Mesenchymal stem cell (in vitro differentiated cells and primary cell): Measurements from ENCODE around the gene KLHDC10.

ENCODE experiments used
- DNase-seq: peaks from one replicate; pipeline ENCODE4 v3.0.0-alpha.2; 2013
- H2AFZ ChIP-seq: one replicate; pipeline ENCODE4 v1.6.1; 2013; ENCODE audit warnings: low read depth, mild to moderate bottlenecking, control low read depth, inconsistent platforms, low read length, moderate library complexity
- H2AK5ac ChIP-seq: 2 replicates; pipeline ENCODE4 v1.6.1; 2013; ENCODE audit warnings: low read length, moderate library complexity, mild to moderate bottlenecking, inconsistent platforms; ENCODE audit not compliant: severe bottlenecking
- H2BK120ac ChIP-seq: one replicate; pipeline ENCODE4 v1.6.1; 2013; ENCODE audit warnings: low read depth, mild to moderate bottlenecking, inconsistent platforms, low read length, moderate library complexity
- H2BK12ac ChIP-seq, 2 experiments: one replicate each; pipeline ENCODE4 v1.6.1; 2013; ENCODE audit warnings: inconsistent platforms in 2 of 2, low read length in 2 of 2, mild to moderate bottlenecking in 2 of 2, moderate library complexity in 2 of 2, control low read depth in 1 of 2
- H2BK15ac ChIP-seq: one replicate; pipeline ENCODE4 v1.6.1; 2013; ENCODE audit warnings: mild to moderate bottlenecking, low read depth, inconsistent platforms; ENCODE audit not compliant: poor library complexity, severe bottlenecking
- H2BK5ac ChIP-seq: 2 replicates; pipeline ENCODE4 v1.6.1; 2013; ENCODE audit warnings: low read depth, mild to moderate bottlenecking, low read length, control low read depth, inconsistent platforms; ENCODE audit not compliant: poor library complexity, severe bottlenecking
- H3K14ac ChIP-seq, 2 experiments: one replicate each; pipeline ENCODE4 v1.6.1; 2013; ENCODE audit warnings: inconsistent platforms in 2 of 2, low read length in 2 of 2, control low read depth in 1 of 2, mild to moderate bottlenecking in 1 of 2, moderate library complexity in 1 of 2
- H3K18ac ChIP-seq, 2 experiments: one replicate each; pipeline ENCODE4 v1.6.1; 2013; ENCODE audit warnings: inconsistent platforms in 2 of 2, low read length in 2 of 2, control low read depth in 1 of 2, low read depth in 1 of 2, mild to moderate bottlenecking in 1 of 2
- H3K23ac ChIP-seq, 2 experiments: one replicate each; pipeline ENCODE4 v1.6.1; 2013; ENCODE audit warnings: inconsistent platforms in 2 of 2, low read length in 2 of 2, mild to moderate bottlenecking in 2 of 2, moderate library complexity in 2 of 2, control low read depth in 1 of 2
- H3K27ac ChIP-seq: 2 replicates; pipeline ENCODE4 v1.5.1; 2013; ENCODE audit warnings: mild to moderate bottlenecking, moderate library complexity, low read length, control low read depth, inconsistent platforms; ENCODE audit not compliant: poor library complexity, severe bottlenecking
- H3K27me3 ChIP-seq, 2 experiments: 2 replicates each; pipeline versions ENCODE4 v1.6.1 to v1.7.0; 2013; ENCODE audit warnings: low read length in 2 of 2, mild to moderate bottlenecking in 2 of 2, moderate library complexity in 2 of 2, control low read depth in 1 of 2, inconsistent platforms in 1 of 2; ENCODE audit not compliant: control insufficient read depth in 1 of 2, insufficient read depth in 1 of 2
- H3K36me3 ChIP-seq, 2 experiments: 2 replicates each; pipeline versions ENCODE4 v1.6.1 to v1.7.0; 2013; ENCODE audit warnings: low read length in 2 of 2, control low read depth in 1 of 2, inconsistent platforms in 1 of 2, low read depth in 1 of 2, mild to moderate bottlenecking in 1 of 2; ENCODE audit not compliant: insufficient read depth in 2 of 2, control insufficient read depth in 1 of 2
- H3K4ac ChIP-seq, 2 experiments: one replicate each; pipeline ENCODE4 v1.6.1; 2013; ENCODE audit warnings: inconsistent platforms in 2 of 2, low read length in 2 of 2, mild to moderate bottlenecking in 2 of 2, moderate library complexity in 2 of 2, control low read depth in 1 of 2, low read depth in 1 of 2
- H3K4me1 ChIP-seq: 2 replicates; pipeline ENCODE4 v1.6.1; 2013; ENCODE audit warnings: low read depth, low read length, control low read depth; ENCODE audit not compliant: control insufficient read depth, insufficient read depth
- H3K4me2 ChIP-seq: 2 replicates; pipeline ENCODE4 v1.6.1; 2013; ENCODE audit warnings: low read length, mild to moderate bottlenecking, inconsistent platforms; ENCODE audit not compliant: poor library complexity, severe bottlenecking
- H3K4me3 ChIP-seq, 2 experiments: 2 replicates each; pipeline versions ENCODE4 v1.5.1 to v1.7.0; 2013; ENCODE audit warnings: low read length in 2 of 2, mild to moderate bottlenecking in 2 of 2, control low read depth in 1 of 2, low read depth in 1 of 2; ENCODE audit not compliant: insufficient read depth in 1 of 2
- H3K79me1 ChIP-seq: replicated peaks from 2 replicates; pipeline ENCODE4 v1.6.1; 2013; ENCODE audit warnings: mild to moderate bottlenecking, control low read depth, low read length, inconsistent platforms; ENCODE audit not compliant: poor library complexity, severe bottlenecking
- H3K9ac ChIP-seq: 2 replicates; pipeline ENCODE4 v1.7.0; 2013; ENCODE audit warnings: mild to moderate bottlenecking, low read length, moderate library complexity
- H3K9me3 ChIP-seq: 2 replicates; pipeline ENCODE4 v1.7.0; 2013; ENCODE audit warnings: mild to moderate bottlenecking, low read length; ENCODE audit not compliant: control insufficient read depth
- H4K8ac ChIP-seq: one replicate; pipeline ENCODE4 v1.6.1; 2013; ENCODE audit warnings: inconsistent platforms, mild to moderate bottlenecking, low read length, moderate library complexity
- H4K91ac ChIP-seq: one replicate; pipeline ENCODE4 v1.6.1; 2013; ENCODE audit warnings: mild to moderate bottlenecking, low read length, inconsistent platforms
- WGBS: methylation state at CpG from one replicate; pipeline ENCODE4 v1.1.7; 2013; ENCODE audit warnings: mixed read lengths; 5-methylcytosine and 5-hydroxymethylcytosine counted together

Gene KLHDC10

DNA sequence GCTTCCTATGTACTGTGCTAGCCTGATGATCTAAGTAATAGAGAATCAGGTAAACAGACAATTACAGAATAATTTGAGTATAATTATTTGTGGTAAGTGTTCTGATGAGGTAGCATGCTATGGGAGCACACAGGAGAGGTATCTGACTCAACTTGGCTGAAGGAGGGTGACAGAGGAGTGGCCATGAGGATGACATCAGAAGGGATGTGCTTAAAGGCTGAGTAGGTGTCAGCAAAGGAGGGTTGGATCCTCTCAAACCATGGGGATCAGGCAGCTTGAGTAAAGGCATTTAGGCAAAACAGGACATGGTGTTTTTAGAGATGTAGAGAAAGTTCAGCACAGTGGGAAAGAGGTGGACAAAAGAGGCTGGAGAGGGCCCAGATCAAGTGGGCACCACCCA, 29.0 kb downstream of the KLHDC10 start:
- Histone ChIP-seq H4K8ac (no peak overlapping the region), H3K23ac (no peak overlapping the region), H2BK15ac (no peak overlapping the region), H3K4me2 (no peak overlapping the region), H3K36me3 (no peaks in the 10 kb centered on the region), H3K9ac (no peak overlapping the region), H3K27ac (no peak overlapping the region), H3K4me3 (no peak overlapping the region), H3K4me1 (no peaks in the 10 kb centered on the region), H3K14ac (no peak overlapping the region), H2BK5ac (no peak overlapping the region), H2AK5ac (no peak overlapping the region), H3K4ac (no peak overlapping the region), H3K18ac (no peak overlapping the region), H3K27me3 (no peaks in the 10 kb centered on the region), H3K79me1 (peaks cover 14% of the 10 kb centered on the region), H2BK12ac (no peak overlapping the region), H2BK120ac (no peak overlapping the region), H2AFZ (no peak overlapping the region), H4K91ac (no peak overlapping the region), H3K9me3 (no peaks in the 10 kb centered on the region)
- DNase-seq, result no peak

- WGBS, result 90% methylated on average over 2 of the region's 6 CpGs
- H4K91ac ChIP-seq, result no peak overlapping the region
Observed at GRCh38 chr7:130102588-130102987, 32.3 kb downstream of the KLHDC10 start.

GRCh38 chr7:130107949-130108674, 37.8 kb downstream of the KLHDC10 start:
- H3K4ac ChIP-seq, result no peak overlapping the region
- H2BK120ac ChIP-seq, result no peak overlapping the region
- H2BK12ac ChIP-seq, result no peak overlapping the region
- H3K4me3 ChIP-seq, result no peak overlapping the region
- H3K23ac ChIP-seq, result no peak overlapping the region
- H2BK5ac ChIP-seq, result no peak overlapping the region
- no peak overlapping the region for H2BK15ac ChIP-seq
- H2AK5ac ChIP-seq, result no peak overlapping the region
- no peak overlapping the region for H2AFZ ChIP-seq
- peaks cover 2 to 3% of the 10 kb centered on the region in 2 experiments for H3K36me3 ChIP-seq
- H3K4me2 ChIP-seq, result no peak overlapping the region
- no peak overlapping the region for H3K9ac ChIP-seq
- H3K9me3 ChIP-seq, result no peaks in the 10 kb centered on the region
- peaks cover 25% of the 10 kb centered on the region for H3K79me1 ChIP-seq
- no peak overlapping the region for H3K14ac ChIP-seq
- 98% methylated on average over 17 of the region's 31 CpGs for WGBS
- no peaks in the 10 kb centered on the region for H3K4me1 ChIP-seq
- H3K27ac ChIP-seq, result no peak overlapping the region
- no peaks in the 10 kb centered on the region for H3K27me3 ChIP-seq
- no peak overlapping the region for H3K18ac ChIP-seq
- H4K91ac ChIP-seq, result no peak overlapping the region
- DNase-seq, result no peak
- H4K8ac ChIP-seq, result no peak overlapping the region

More at GRCh38 chr7:130102588-130102987, 32.3 kb downstream of the KLHDC10 start:
- no peak overlapping the region for H2BK12ac ChIP-seq
- H3K4me3 ChIP-seq, result no peak overlapping the region
- no peak overlapping the region for H2BK120ac ChIP-seq
- peaks cover 21% of the 10 kb centered on the region for H3K79me1 ChIP-seq
- H3K27ac ChIP-seq, result no peak overlapping the region
- no peaks in the 10 kb centered on the region for H3K27me3 ChIP-seq
- H3K4me2 ChIP-seq, result no peak overlapping the region
- no peak overlapping the region for H3K9ac ChIP-seq
- no peak overlapping the region for H2BK5ac ChIP-seq
- H3K23ac ChIP-seq, result no peak overlapping the region
- H2BK15ac ChIP-seq, result no peak overlapping the region
- H3K9me3 ChIP-seq, result no peaks in the 10 kb centered on the region
- H3K4ac ChIP-seq, result no peak overlapping the region
- no peak overlapping the region for H4K8ac ChIP-seq
- H3K4me1 ChIP-seq, result no peaks in the 10 kb centered on the region
- H3K18ac ChIP-seq, result no peak overlapping the region
- H3K36me3 ChIP-seq, result peaks cover 0 to 3% of the 10 kb centered on the region in 2 experiments
- no peak overlapping the region for H3K14ac ChIP-seq
- H2AK5ac ChIP-seq, result no peak overlapping the region
- no peak overlapping the region for H2AFZ ChIP-seq
- no peak for DNase-seq

DNA sequence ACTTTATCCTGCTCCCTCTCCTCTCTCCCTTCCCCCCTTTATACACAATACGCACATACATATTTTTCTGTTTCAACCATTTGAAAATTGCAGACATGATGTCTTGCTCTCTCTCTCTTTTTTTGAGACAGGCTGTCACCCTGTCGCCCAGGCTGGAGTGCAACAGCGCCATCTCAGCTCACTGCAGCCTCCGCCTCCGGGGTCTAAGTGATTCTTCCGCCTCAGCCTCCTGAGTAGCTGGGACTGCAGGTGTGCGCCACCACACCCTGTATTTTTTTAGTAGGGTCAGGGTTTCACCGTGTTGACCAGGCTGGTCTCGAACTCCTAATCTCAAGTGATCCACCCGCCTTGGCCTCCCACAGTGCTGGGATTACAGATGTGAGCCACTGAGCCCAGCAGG, 38.5 kb downstream of the KLHDC10 start:
- H2BK15ac ChIP-seq, result no peak overlapping the region
- 97% methylated on average over 8 of the region's 10 CpGs for WGBS

More for the DNA sequence above, 38.5 kb downstream of the KLHDC10 start:
- Histone ChIP-seq H3K18ac (no peak overlapping the region), H3K23ac (no peak overlapping the region), H3K27me3 (no peaks in the 10 kb centered on the region), H2BK5ac (no peak overlapping the region), H3K4me2 (no peak overlapping the region), H3K9ac (no peak overlapping the region), H2AK5ac (no peak overlapping the region), H3K79me1 (peaks cover 23% of the 10 kb centered on the region), H4K91ac (no peak overlapping the region), H3K4me1 (no peaks in the 10 kb centered on the region), H4K8ac (no peak overlapping the region), H3K4me3 (no peak overlapping the region), H2AFZ (no peak overlapping the region), H2BK120ac (no peak overlapping the region), H3K36me3 (peaks cover 2 to 3% of the 10 kb centered on the region in 2 experiments), H3K9me3 (no peaks in the 10 kb centered on the region), H3K27ac (no peak overlapping the region), H3K4ac (no peak overlapping the region), H2BK12ac (no peak overlapping the region), H3K14ac (no peak overlapping the region)
- DNase-seq, result no peak
